HUES6 (cell line): Measurements from ENCODE around the gene LDAH.

ENCODE experiments used
- H3K27ac ChIP-seq: 2 replicates; pipeline ENCODE4 v1.7.0; 2013; ENCODE audit warnings: low read depth, mild to moderate bottlenecking, low read length, inconsistent platforms
- H3K27me3 ChIP-seq: 2 replicates; pipeline ENCODE4 v1.6.1; 2013; ENCODE audit warnings: low read length; ENCODE audit not compliant: control insufficient read depth, insufficient read depth
- H3K36me3 ChIP-seq: 2 replicates; pipeline ENCODE4 v1.6.1; 2013; ENCODE audit warnings: low read length; ENCODE audit not compliant: control insufficient read depth, insufficient read depth
- H3K4me1 ChIP-seq: 2 replicates; pipeline ENCODE4 v1.6.1; 2013; ENCODE audit warnings: low read length; ENCODE audit not compliant: control insufficient read depth, insufficient read depth
- H3K4me3 ChIP-seq: 2 replicates; pipeline ENCODE4 v1.5.1; 2013; ENCODE audit warnings: low read depth, low read length
- H3K9ac ChIP-seq: one replicate; pipeline ENCODE4 v1.6.1; 2013; ENCODE audit warnings: mild to moderate bottlenecking, low read length
- H3K9me3 ChIP-seq: 2 replicates; pipeline ENCODE4 v1.6.1; 2013; ENCODE audit warnings: low read depth, low read length; ENCODE audit not compliant: control insufficient read depth, insufficient read depth

The LDAH gene

GRCh38 chr2:20698916-20699613, 123.8 kb downstream of the LDAH start:
- no peak overlapping the region for H3K27ac ChIP-seq

GRCh38 chr2:20697322-20697934, 125.5 kb downstream of the LDAH start:
- H3K27ac ChIP-seq = no peak overlapping the region
- no peaks in the 10 kb centered on the region for H3K9me3 ChIP-seq
- H3K4me1 ChIP-seq = no peaks in the 10 kb centered on the region
- no peaks in the 10 kb centered on the region for H3K27me3 ChIP-seq
- H3K36me3 ChIP-seq = peaks cover 6% of the 10 kb centered on the region; the same call in 1 of the 2 replicates
- H3K4me3 ChIP-seq = no peak overlapping the region
- H3K9ac ChIP-seq = no peak overlapping the region

More at GRCh38 chr2:20698916-20699613, 123.8 kb downstream of the LDAH start:
- no peak overlapping the region for H3K9ac ChIP-seq
- no peaks in the 10 kb centered on the region for H3K9me3 ChIP-seq
- no peaks in the 10 kb centered on the region for H3K27me3 ChIP-seq
- no peak overlapping the region for H3K4me3 ChIP-seq
- H3K4me1 ChIP-seq = no peaks in the 10 kb centered on the region
- H3K36me3 ChIP-seq = peaks cover 6% of the 10 kb centered on the region; the same call in 1 of the 2 replicates

GRCh38 chr2:20696366-20696765, 126.5 kb downstream of the LDAH start:
- Histone ChIP-seq H3K4me3 (no peak overlapping the region), H3K4me1 (no peaks in the 10 kb centered on the region), H3K9me3 (no peaks in the 10 kb centered on the region), H3K27ac (no peak overlapping the region), H3K36me3 (peaks cover 6% of the 10 kb centered on the region; the same call in 1 of the 2 replicates), H3K9ac (no peak overlapping the region), H3K27me3 (no peaks in the 10 kb centered on the region)

- no peak overlapping the region for H3K4me3 ChIP-seq
- H3K4me1 ChIP-seq = no peaks in the 10 kb centered on the region
- H3K36me3 ChIP-seq = 0 out of 2 replicates have a peak, but pooled peaks cover under 1% of the 10 kb centered on the region
- no peaks in the 10 kb centered on the region for H3K27me3 ChIP-seq
- no peak overlapping the region for H3K27ac ChIP-seq
- H3K9me3 ChIP-seq = no peaks in the 10 kb centered on the region
- H3K9ac ChIP-seq = no peak overlapping the region
Measured at GRCh38 chr2:20693317-20693716, 129.6 kb downstream of the LDAH start.

- no peak overlapping the region for H3K4me3 ChIP-seq
- no peak overlapping the region for H3K9ac ChIP-seq
- H3K36me3 ChIP-seq = peaks cover 5% of the 10 kb centered on the region
- no peaks in the 10 kb centered on the region for H3K27me3 ChIP-seq
- no peaks in the 10 kb centered on the region for H3K9me3 ChIP-seq
- no peaks in the 10 kb centered on the region for H3K4me1 ChIP-seq
- no peak overlapping the region for H3K27ac ChIP-seq
Measured at GRCh38 chr2:20692081-20692480, 130.8 kb downstream of the LDAH start.

GRCh38 chr2:20691076-20691734, 131.7 kb downstream of the LDAH start:
- no peaks in the 10 kb centered on the region for H3K27me3 ChIP-seq
- peaks cover 7% of the 10 kb centered on the region for H3K36me3 ChIP-seq
- no peaks in the 10 kb centered on the region for H3K4me1 ChIP-seq
- H3K9ac ChIP-seq = no peak overlapping the region
- no peaks in the 10 kb centered on the region for H3K9me3 ChIP-seq
- no peak overlapping the region for H3K4me3 ChIP-seq
- H3K27ac ChIP-seq = no peak overlapping the region

GRCh38 chr2:20689428-20690264, 133.3 kb downstream of the LDAH start:
- Histone ChIP-seq H3K4me3 (no peak overlapping the region), H3K4me1 (no peaks in the 10 kb centered on the region), H3K9me3 (no peaks in the 10 kb centered on the region), H3K36me3 (peaks cover 7% of the 10 kb centered on the region), H3K27me3 (no peaks in the 10 kb centered on the region), H3K27ac (no peak overlapping the region), H3K9ac (no peak overlapping the region)

GRCh38 chr2:20687260-20687832, 135.6 kb downstream of the LDAH start:
- Histone ChIP-seq H3K36me3 (peaks cover 7% of the 10 kb centered on the region), H3K4me1 (no peaks in the 10 kb centered on the region), H3K4me3 (no peak overlapping the region), H3K9ac (no peak overlapping the region), H3K27ac (no peak overlapping the region), H3K27me3 (no peaks in the 10 kb centered on the region), H3K9me3 (no peaks in the 10 kb centered on the region)

GRCh38 chr2:20684581-20685063, 138.3 kb downstream of the LDAH start:
- Histone ChIP-seq H3K4me1 (no peaks in the 10 kb centered on the region), H3K36me3 (peaks cover 7% of the 10 kb centered on the region), H3K9ac (no peak overlapping the region)

GRCh38 chr2:20682167-20682920, 140.6 kb downstream of the LDAH start:
- peaks cover 4% of the 10 kb centered on the region for H3K36me3 ChIP-seq
- H3K9ac ChIP-seq = no peak overlapping the region
- 0 out of 2 replicates have a peak, but pooled peaks cover 4% of the 10 kb centered on the region for H3K4me1 ChIP-seq
- H3K27me3 ChIP-seq = no peaks in the 10 kb centered on the region
- no peaks in the 10 kb centered on the region for H3K9me3 ChIP-seq
- no peak overlapping the region for H3K27ac ChIP-seq
- H3K4me3 ChIP-seq = no peak overlapping the region

More at GRCh38 chr2:20684581-20685063, 138.3 kb downstream of the LDAH start:
- no peaks in the 10 kb centered on the region for H3K27me3 ChIP-seq
- H3K9me3 ChIP-seq = no peaks in the 10 kb centered on the region
- no peak overlapping the region for H3K4me3 ChIP-seq
- no peak overlapping the region for H3K27ac ChIP-seq
